ENCODE data around the gene TTPAL.

Gene TTPAL

GRCh38 chr20:44532981-44533331, 57.3 kb downstream of the TTPAL start:
- DNase-seq (ENCODE audit: low read depth in 1 of 2, low spot score in 1 of 2) = no peak

GRCh38 chr20:44533928-44534327, 58.3 kb downstream of the TTPAL start:
- no peak for DNase-seq (ENCODE audit: low read depth in 1 of 2, low spot score in 1 of 2)

GRCh38 chr20:44536175-44536574, 60.5 kb downstream of the TTPAL start:
- no peak for DNase-seq (ENCODE audit: low read depth in 1 of 2, low spot score in 1 of 2)

GRCh38 chr20:44537993-44538392, 62.3 kb downstream of the TTPAL start:
- no peak for DNase-seq (ENCODE audit: low read depth in 1 of 2, low spot score in 1 of 2)

GRCh38 chr20:44540834-44541233, 65.2 kb downstream of the TTPAL start:
- no peak for DNase-seq (ENCODE audit: low read depth in 1 of 2, low spot score in 1 of 2)

- no peak for DNase-seq (ENCODE audit: low read depth in 1 of 2, low spot score in 1 of 2)
Observed at GRCh38 chr20:44541992-44542391, 66.3 kb downstream of the TTPAL start.

- no peak for DNase-seq (ENCODE audit: low read depth in 1 of 2, low spot score in 1 of 2)
Observed at GRCh38 chr20:44542890-44543289, 67.2 kb downstream of the TTPAL start.

- DNase-seq (ENCODE audit: low read depth in 1 of 2, low spot score in 1 of 2) = no peak
Observed at GRCh38 chr20:44543358-44543757, 67.7 kb downstream of the TTPAL start.
